Calu3 (cell line): ENCODE results near the gene ARHGAP42. TPM values are rescaled to one million over a fixed set of nuclear protein-coding genes. Genes with fewer than 3 reads are reported as not detected.

Experiments
- BruUV-seq: library from RNA; stranded (reverse); fragments of 400-500 nt; replicated peaks from 2 replicates; lab custom pipeline; 2021; lab: Mats Ljungman, UMichigan
- CTCF ChIA-PET: fragments of 300-600 bp; sonication (Branson Sonifier 250); formaldehyde crosslinking; loops from one replicate; lab custom pipeline; 2022; ENCODE audit warnings: antibody characterized with exemption; lab: Charles Lee
- DNase-seq: peaks from one replicate; pipeline ENCODE4 v3.0.0; 2022
- H3K27ac Mint-ChIP-seq: one replicate; pipeline ENCODE4 v1.8.0; 2022; ENCODE audit warnings: mixed read lengths; ENCODE audit not compliant: unreplicated experiment
- H3K27me3 Mint-ChIP-seq: one replicate; pipeline ENCODE4 v1.8.0; 2022; ENCODE audit warnings: mixed read lengths; ENCODE audit not compliant: unreplicated experiment
- H3K36me3 Mint-ChIP-seq: one replicate; pipeline ENCODE4 v1.8.0; 2022; ENCODE audit warnings: mild to moderate bottlenecking, moderate library complexity, mixed read lengths; ENCODE audit not compliant: insufficient read depth, unreplicated experiment
- H3K4me1 Mint-ChIP-seq: one replicate; pipeline ENCODE4 v1.8.0; 2022; ENCODE audit warnings: mild to moderate bottlenecking, low read depth, mixed read lengths; ENCODE audit not compliant: unreplicated experiment
- H3K4me3 Mint-ChIP-seq: one replicate; pipeline ENCODE4 v1.8.0; 2022; ENCODE audit warnings: mild to moderate bottlenecking, low read depth, moderate library complexity, mixed read lengths; ENCODE audit not compliant: unreplicated experiment
- H3K9me3 Mint-ChIP-seq: one replicate; pipeline ENCODE4 v1.8.0; 2022; ENCODE audit warnings: low read depth, mixed read lengths; ENCODE audit not compliant: unreplicated experiment
- intact Hi-C: fragments of 100-400 bp; cut with micrococcal nuclease; formaldehyde crosslinking; loops from one replicate; pipeline ENCODE4 v1.10.0; 2022; ENCODE audit not compliant: unreplicated experiment
- total RNA-seq: library from RNA; stranded (reverse); gene quantifications from 2 replicates; pipeline ENCODE4 v1.2.3, GENCODE V29; 2022
- TF ChIP-seq, protein P1 (sequence below): fragments of 200-600 bp; IDR thresholded peaks from one replicate; pipeline ENCODE4 v1.8.0; 2022; ENCODE audit warnings: antibody characterized with exemption; ENCODE audit not compliant: unreplicated experiment

The ARHGAP42 gene
- total RNA-seq, 1 experiment from 2014 or later = 10.3 TPM

DNA sequence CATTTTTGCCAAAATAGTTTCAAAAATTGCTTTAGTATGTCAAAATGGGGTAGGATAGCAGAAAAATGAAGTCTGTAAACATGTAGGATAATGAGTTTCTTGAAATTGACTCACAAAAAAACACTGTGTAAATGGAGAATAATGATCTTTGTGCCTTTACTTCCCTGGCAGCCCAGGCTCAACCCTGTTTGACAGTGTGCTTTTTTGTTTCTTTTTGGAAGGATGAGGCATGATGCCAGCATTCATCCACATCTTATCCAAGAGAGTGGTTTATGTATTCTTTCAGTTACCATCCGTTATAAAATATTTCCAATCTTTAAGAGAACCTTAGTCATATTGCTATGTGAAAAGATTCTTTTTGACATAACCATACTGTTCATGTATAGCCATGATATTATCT is 70.6 kb downstream of the ARHGAP42 start:
- BruUV-seq = no TSS peak
- Mint-ChIP-seq H3K4me3 (no peak overlapping the region), H3K27ac (no peak overlapping the region), H3K9me3 (no peaks in the 10 kb centered on the region), H3K27me3 (no peaks in the 10 kb centered on the region), H3K36me3 (no peaks in the 10 kb centered on the region), H3K4me1 (peaks cover 30% of the 10 kb centered on the region)
- DNase-seq = no peak
- CTCF ChIA-PET = interaction anchor here (0.8 kb wide), 1 partner anchor 18 kb away, joined by 3 read pairs; no protein-coding TSS in a partner anchor
- intact Hi-C loops = no loop called here
- TF ChIP-seq, protein P1, sequence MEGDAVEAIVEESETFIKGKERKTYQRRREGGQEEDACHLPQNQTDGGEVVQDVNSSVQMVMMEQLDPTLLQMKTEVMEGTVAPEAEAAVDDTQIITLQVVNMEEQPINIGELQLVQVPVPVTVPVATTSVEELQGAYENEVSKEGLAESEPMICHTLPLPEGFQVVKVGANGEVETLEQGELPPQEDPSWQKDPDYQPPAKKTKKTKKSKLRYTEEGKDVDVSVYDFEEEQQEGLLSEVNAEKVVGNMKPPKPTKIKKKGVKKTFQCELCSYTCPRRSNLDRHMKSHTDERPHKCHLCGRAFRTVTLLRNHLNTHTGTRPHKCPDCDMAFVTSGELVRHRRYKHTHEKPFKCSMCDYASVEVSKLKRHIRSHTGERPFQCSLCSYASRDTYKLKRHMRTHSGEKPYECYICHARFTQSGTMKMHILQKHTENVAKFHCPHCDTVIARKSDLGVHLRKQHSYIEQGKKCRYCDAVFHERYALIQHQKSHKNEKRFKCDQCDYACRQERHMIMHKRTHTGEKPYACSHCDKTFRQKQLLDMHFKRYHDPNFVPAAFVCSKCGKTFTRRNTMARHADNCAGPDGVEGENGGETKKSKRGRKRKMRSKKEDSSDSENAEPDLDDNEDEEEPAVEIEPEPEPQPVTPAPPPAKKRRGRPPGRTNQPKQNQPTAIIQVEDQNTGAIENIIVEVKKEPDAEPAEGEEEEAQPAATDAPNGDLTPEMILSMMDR = no peak

DNA sequence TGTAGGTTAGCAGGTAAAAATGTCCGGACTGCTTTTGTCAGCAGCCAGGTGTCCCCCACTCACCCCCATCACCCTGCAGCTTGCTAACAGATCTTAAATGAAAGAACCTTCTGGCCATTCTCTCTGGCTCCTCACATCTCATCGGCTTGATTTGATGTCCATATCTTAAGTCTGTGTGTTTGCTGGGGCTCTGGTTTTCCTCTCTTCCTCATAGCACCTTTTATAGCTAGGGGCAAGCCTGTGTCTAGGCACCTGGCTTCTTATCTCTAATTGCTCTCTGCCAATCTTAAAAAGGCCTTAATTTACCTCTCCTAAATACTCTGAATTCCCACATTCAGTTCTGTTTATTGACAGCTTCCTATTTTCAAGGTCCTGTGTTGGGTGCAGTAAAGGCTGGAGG is 72.0 kb downstream of the ARHGAP42 start:
- no TSS peak for BruUV-seq
- intact Hi-C loops = no loop called here
- Mint-ChIP-seq H3K4me3 (no peak overlapping the region), H3K27me3 (no peaks in the 10 kb centered on the region), H3K4me1 (peaks cover 15% of the 10 kb centered on the region), H3K9me3 (no peaks in the 10 kb centered on the region), H3K27ac (no peak overlapping the region), H3K36me3 (no peaks in the 10 kb centered on the region)
- CTCF ChIA-PET = no interaction called here
- TF ChIP-seq, protein P1 = no peak
- no peak for DNase-seq

DNA sequence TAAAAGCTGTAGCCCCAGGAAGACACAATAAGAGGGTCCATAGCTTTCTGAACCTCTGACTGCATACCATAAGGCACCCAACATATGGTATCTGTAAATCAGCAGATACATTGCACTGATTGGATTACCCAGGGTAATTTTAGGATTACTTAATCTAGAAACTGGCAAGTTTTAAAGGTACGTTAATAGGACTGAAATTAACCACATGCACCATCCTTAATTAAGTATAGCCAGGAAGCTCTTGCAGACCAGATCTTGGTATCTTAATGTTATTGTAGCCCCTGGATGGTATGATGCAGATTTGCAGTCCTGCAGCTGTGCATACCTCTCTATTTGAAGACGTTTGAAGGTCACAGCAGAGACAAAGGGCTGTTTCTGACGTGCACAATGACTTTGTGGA is 72.8 kb downstream of the ARHGAP42 start:
- no peaks in the 10 kb centered on the region for H3K27me3 Mint-ChIP-seq
- CTCF ChIA-PET = no interaction called here
- peaks cover 15% of the 10 kb centered on the region for H3K4me1 Mint-ChIP-seq
- TF ChIP-seq, protein P1 = no peak
- no peaks in the 10 kb centered on the region for H3K9me3 Mint-ChIP-seq
- BruUV-seq = no TSS peak
- no peaks in the 10 kb centered on the region for H3K36me3 Mint-ChIP-seq
- DNase-seq = no peak
- no peak overlapping the region for H3K27ac Mint-ChIP-seq
- intact Hi-C loops = no loop called here
- H3K4me3 Mint-ChIP-seq = no peak overlapping the region

DNA sequence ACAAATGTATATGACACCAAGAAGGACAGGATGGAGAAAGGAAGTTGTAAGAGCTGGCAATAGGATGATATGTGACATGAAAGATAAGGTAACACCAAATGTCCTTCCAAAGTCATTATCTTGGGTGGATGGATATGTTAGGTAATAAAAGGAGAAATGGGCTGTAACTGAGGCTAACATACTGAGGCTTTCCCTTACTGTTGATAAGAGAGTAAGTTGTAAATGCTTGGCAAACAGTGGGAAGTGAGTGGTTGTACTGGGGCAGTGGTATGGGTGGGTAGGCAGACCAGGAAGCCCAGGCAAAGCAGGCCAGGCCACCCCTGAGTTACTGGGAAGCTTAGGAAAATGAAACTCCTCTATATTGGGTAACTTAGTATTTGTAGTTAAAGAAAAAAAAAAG is 73.7 kb downstream of the ARHGAP42 start:
- no TSS peak for BruUV-seq
- Mint-ChIP-seq H3K4me1 (peaks cover 17% of the 10 kb centered on the region), H3K4me3 (no peak overlapping the region), H3K27ac (no peak overlapping the region), H3K36me3 (no peaks in the 10 kb centered on the region), H3K27me3 (no peaks in the 10 kb centered on the region), H3K9me3 (no peaks in the 10 kb centered on the region)
- intact Hi-C loops = no loop called here
- no peak for DNase-seq
- CTCF ChIA-PET = no interaction called here
- TF ChIP-seq, protein P1 = no peak
